ENCODE data around the gene LDLRAD4. TPM values are rescaled to one million over a fixed set of nuclear protein-coding genes. Genes with fewer than 3 reads are reported as not detected.

LDLRAD4 gene
- polyA plus RNA-seq, 1 experiment = not detected

DNA sequence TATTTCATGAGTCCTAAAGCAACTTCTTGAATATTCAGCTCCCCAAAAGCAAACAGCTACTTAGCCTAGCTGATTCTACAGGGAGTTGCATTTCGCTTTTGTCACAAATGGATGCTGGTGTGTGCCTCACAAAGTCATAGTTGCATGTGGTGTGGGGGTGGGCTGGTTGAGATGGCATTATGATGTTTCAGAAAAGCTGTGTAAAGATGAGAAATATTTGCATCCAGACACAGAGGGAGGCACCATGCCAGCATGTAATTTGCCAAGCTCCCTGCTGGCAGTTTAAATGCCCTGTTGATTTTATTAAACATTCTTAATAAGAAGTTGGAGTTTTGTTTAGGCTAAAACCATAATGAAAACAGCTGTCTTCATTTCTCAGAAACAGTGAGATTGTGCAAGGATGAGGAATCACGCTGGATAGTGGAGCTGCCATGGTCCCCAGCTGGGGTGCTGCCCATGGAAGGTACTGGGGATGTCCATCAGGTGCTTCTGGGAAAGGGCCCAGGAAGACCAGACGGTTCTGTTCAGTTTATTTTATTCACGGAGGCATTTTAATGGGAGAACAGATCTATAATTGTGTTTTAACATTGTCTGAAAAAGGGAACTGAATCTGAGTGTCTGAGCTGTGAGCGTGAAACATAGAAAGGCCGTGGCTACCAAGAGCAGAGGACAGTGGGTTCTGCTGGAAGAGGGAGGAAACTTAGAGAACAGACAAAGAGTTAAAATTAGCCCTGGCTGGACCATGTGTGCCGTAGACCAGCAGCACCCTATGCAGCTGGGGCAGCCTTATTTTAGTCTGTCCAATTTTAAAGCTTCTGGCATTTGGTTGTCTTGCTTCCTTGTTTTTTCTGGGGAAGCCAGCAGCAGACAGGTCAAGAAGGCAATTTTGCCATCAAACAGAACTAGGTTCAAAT is 330.7 kb downstream of the LDLRAD4 start:
- H3K27ac ChIP-seq (ENCODE audit: low read depth, low read length) = no peak overlapping the region
- H3K27me3 ChIP-seq (ENCODE audit: control insufficient read depth, insufficient read depth, low read length) = peaks cover 8% of the 10 kb centered on the region
- peaks cover 2% of the 10 kb centered on the region; the same call in 1 of the 2 replicates for H3K9me3 ChIP-seq (ENCODE audit: control insufficient read depth, insufficient read depth, low read length)
- CTCF ChIA-PET = no interaction called here
- H3K4me3 ChIP-seq (ENCODE audit: low read depth, low read length) = no peak overlapping the region
- POLR2A ChIA-PET = interaction anchor here (0.6 kb wide), 1 partner anchor 201 kb away, joined by 8 read pairs; no protein-coding TSS in a partner anchor
- TF ChIP-seq CTCF (IDR thresholded peaks at IDR 0.05; ENCODE audit: low read depth, low read length) = no peak
- no peak for DNase-seq (ENCODE audit: low read depth, low spot score)

GRCh38 chr18:13549880-13550232 is 331.3 kb downstream of the LDLRAD4 start:
- TF ChIP-seq CTCF (IDR thresholded peaks at IDR 0.05; ENCODE audit: low read depth, low read length) = no peak
- Histone ChIP-seq H3K27ac (ENCODE audit: low read depth, low read length) (no peak overlapping the region), H3K4me3 (ENCODE audit: low read depth, low read length) (no peak overlapping the region), H3K27me3 (ENCODE audit: control insufficient read depth, insufficient read depth, low read length) (peaks cover 8% of the 10 kb centered on the region), H3K9me3 (ENCODE audit: control insufficient read depth, insufficient read depth, low read length) (peaks cover 2% of the 10 kb centered on the region; the same call in 1 of the 2 replicates)
- POLR2A ChIA-PET = no interaction called here
- DNase-seq (ENCODE audit: low read depth, low spot score) = no peak
- CTCF ChIA-PET = no interaction called here

- Histone ChIP-seq H3K27me3 (ENCODE audit: control insufficient read depth, insufficient read depth, low read length) (peaks cover 10% of the 10 kb centered on the region), H3K4me3 (ENCODE audit: low read depth, low read length) (no peak overlapping the region), H3K27ac (ENCODE audit: low read depth, low read length) (no peak overlapping the region), H3K9me3 (ENCODE audit: control insufficient read depth, insufficient read depth, low read length) (peaks cover 2% of the 10 kb centered on the region; the same call in 1 of the 2 replicates)
- DNase-seq (ENCODE audit: low read depth, low spot score) = no peak
- ChIA-PET POLR2A (no interaction called here), CTCF (no interaction called here)
- no peak for TF ChIP-seq CTCF (IDR thresholded peaks at IDR 0.05; ENCODE audit: low read depth, low read length)
Measured at GRCh38 chr18:13550418-13551304, 332.1 kb downstream of the LDLRAD4 start.

GRCh38 chr18:13551305-13551603 is 332.7 kb downstream of the LDLRAD4 start:
- H3K27me3 ChIP-seq (ENCODE audit: control insufficient read depth, insufficient read depth, low read length) = peaks cover 10% of the 10 kb centered on the region
- POLR2A ChIA-PET = no interaction called here
- H3K4me3 ChIP-seq (ENCODE audit: low read depth, low read length) = no peak overlapping the region
- CTCF ChIA-PET = no interaction called here
- TF ChIP-seq CTCF (IDR thresholded peaks at IDR 0.05; ENCODE audit: low read depth, low read length) = no peak
- DNase-seq (ENCODE audit: low read depth, low spot score) = no peak
- no peak overlapping the region for H3K27ac ChIP-seq (ENCODE audit: low read depth, low read length)
- peaks cover 2% of the 10 kb centered on the region; the same call in 1 of the 2 replicates for H3K9me3 ChIP-seq (ENCODE audit: control insufficient read depth, insufficient read depth, low read length)
